HCT116 (cell line): ENCODE data around the gene TMEM63A.

Experiments used
- CTCF ChIP-seq, 3 experiments: fragments of 200-600 bp in 1 of 3; sonication (generic) in 1 of 3; IDR thresholded peaks in 2 of 3; conservative IDR thresholded peaks in 1 of 3; 2 replicates each; pipeline ENCODE4 v1.5.1; 2012 to 2017; ENCODE audit warnings: low read depth in 2 of 3, low read length in 2 of 3, antibody characterized with exemption in 1 of 3, borderline replicate concordance in 1 of 3, control low read depth in 1 of 3, mild to moderate bottlenecking in 1 of 3, mixed read lengths in 1 of 3, mixed run types in 1 of 3, moderate library complexity in 1 of 3; ENCODE audit not compliant: insufficient read depth in 1 of 3
- EZH2 ChIP-seq: fragments of 200-600 bp; sonication (generic); IDR thresholded peaks from 2 replicates; pipeline ENCODE4 v1.6.1; 2017; ENCODE audit warnings: antibody characterized with exemption, mixed run types
- MAX ChIP-seq: IDR thresholded peaks from 2 replicates; pipeline ENCODE4 v1.6.1; 2012
- REST ChIP-seq: IDR thresholded peaks from 2 replicates; pipeline ENCODE4 v1.6.1; 2012; ENCODE audit warnings: low read depth
- SP1 ChIP-seq: IDR thresholded peaks from 2 replicates; pipeline ENCODE4 v1.6.1; 2012; ENCODE audit warnings: low read depth
- YY1 ChIP-seq: IDR thresholded peaks from 2 replicates; pipeline ENCODE4 v1.6.1; 2011; ENCODE audit warnings: low read length, low read depth, moderate library complexity, mild to moderate bottlenecking; ENCODE audit not compliant: insufficient replicate concordance; ENCODE audit errors: extremely low read depth

GRCh38 chr1:225866061-225866837 lies 15.9 kb downstream of the TMEM63A start:
- TF ChIP-seq EZH2 (no peak), CTCF (IDR thresholded peaks at IDR 0.05 in 2 of 3, conservative IDR thresholded peaks at IDR 0.05 in 1 of 3; ENCODE audit: borderline replicate concordance in 1 of 3, insufficient read depth in 1 of 3, low read depth in 2 of 3, low read length in 2 of 3) (no peak), REST (no peak), SP1 (no peak), YY1 (no peak), MAX (no peak)
